ENCODE measurements around the gene LPAR2. TPM values are rescaled to one million over a fixed set of nuclear protein-coding genes. Genes with fewer than 3 reads are reported as not detected.
A peak's percentile ranks its signal among the peaks of the same experiment; 100 is the strongest.

LPAR2 gene
- total RNA-seq (2016; rRNA removed; fragmentation: Illumina TruSeq; extraction: Trizol) (0.72 and 0.86 TPM in 2 replicates), polyA plus RNA-seq (2011; rRNA removed) (3.6 TPM in 2 replicates), polyA minus RNA-seq (2011; rRNA and poly(A)+ RNA removed; ENCODE audit: low replicate concordance) (1.3 and 4.7 TPM in 2 replicates), Bru-seq, nascent RNA (percentile 32 among the genes with signal in this experiment), BruChase-seq, experiment 1, labeled RNA remaining after a 6-hour chase (percentile 49 among the genes with signal in this experiment), BruChase-seq, experiment 2, labeled RNA remaining after a 2-hour chase (percentile 34 among the genes with signal in this experiment)
- not detected in 2 replicates for total RNA-seq (2016; cell fraction: cytosol; rRNA removed; fragmentation: Illumina TruSeq; extraction: Trizol; ENCODE audit: low read depth)
- total RNA-seq (2016; cell fraction: insoluble cytoplasmic fraction; rRNA removed; fragmentation: Illumina TruSeq; extraction: Trizol), result 0.27 and 0.82 TPM in 2 replicates
- total RNA-seq (2016; cell fraction: membrane; rRNA removed; fragmentation: Illumina TruSeq; extraction: Trizol), result 0.19 TPM in 1 of 2 replicates, not detected in the other
- total RNA-seq (2016; cell fraction: nucleus; rRNA removed; fragmentation: Illumina TruSeq; extraction: Trizol), result 0.50 and 1.2 TPM in 2 replicates
- 0.54 and 0.72 TPM in 2 replicates for polyA plus RNA-seq (2011; cell fraction: cytosol; rRNA removed)
- 37.6 and 51.5 TPM in 2 replicates for polyA plus RNA-seq (2011; cell fraction: nucleus; rRNA removed)
- polyA plus RNA-seq (2012), result 4.0 and 4.3 TPM in 2 replicates
- polyA plus RNA-seq (2016; cell fraction: cytosol; fragmentation: Illumina TruSeq; extraction: Trizol; ENCODE audit: low read depth), result 0.12 and 0.14 TPM in 2 replicates
- 0.24 and 0.39 TPM in 2 replicates for polyA plus RNA-seq (2016; cell fraction: insoluble cytoplasmic fraction; fragmentation: Illumina TruSeq; extraction: Trizol; ENCODE audit: low read depth)
- not detected in 2 replicates for polyA plus RNA-seq (2016; cell fraction: membrane; fragmentation: Illumina TruSeq; extraction: Trizol; ENCODE audit: low read depth)
- polyA plus RNA-seq (2016; cell fraction: nucleus; fragmentation: Illumina TruSeq; extraction: Trizol; ENCODE audit: insufficient read depth, low read depth), result 6.2 and 6.6 TPM in 2 replicates
- not detected in 2 replicates for polyA minus RNA-seq (2011; cell fraction: cytosol; rRNA and poly(A)+ RNA removed)
- 1.6 and 5.4 TPM in 2 replicates for polyA minus RNA-seq (2011; cell fraction: nucleus; rRNA and poly(A)+ RNA removed)
- long read RNA-seq, experiment 1, result 0 reads
- long read RNA-seq, experiment 2, partial matches to known transcripts, result 1 of 1 reads
- long read RNA-seq, experiment 2, other reads (novel, unspliced or antisense), result 0 of 1 reads

GRCh38 chr19:19627621-19628500 lies at the start of gene LPAR2:
TSS of gene LPAR2 (minus strand) at chr19:19628220. CDS start at chr19:19627275, 945 bp downstream.
- FAIRE-seq (no peak), ATAC-seq (no peak; the same call in 2 of the 3 replicates), DNase-seq (ENCODE audit: low spot score) (no peak)
- Histone ChIP-seq H3K9me3 (ENCODE audit: low read length) (no peaks in the 10 kb centered on the region), H4K20me1 (ENCODE audit: insufficient read depth, low read length) (no peaks in the 10 kb centered on the region), H2AFZ (ENCODE audit: low read length) (no peak within 1 kb of the TSS), H3K27ac (ENCODE audit: extremely low read length, insufficient read depth, low read length) (no peak within 1 kb of the TSS), H3K4me1 (ENCODE audit: insufficient read depth, low read length) (no peaks in the 10 kb centered on the region), H3K9ac (ENCODE audit: insufficient read depth, low read depth, low read length) (no peak within 1 kb of the TSS), H3K36me3 (replicated peaks in 1 of 2; ENCODE audit: control insufficient read depth in 1 of 2, insufficient read depth in 2 of 2, low read length in 2 of 2) (no peaks in the 10 kb centered on the region), H3K27me3 (ENCODE audit: control insufficient read depth in 1 of 2, insufficient read depth in 2 of 2, low read length in 2 of 2) (no peaks in the 10 kb centered on the region), H3K4me3 (replicated peaks in 1 of 3; ENCODE audit: insufficient read depth in 1 of 3, low read depth in 2 of 3, low read length in 3 of 3) (no peak within 1 kb of the TSS), H3K4me2 (ENCODE audit: low read depth, low read length) (no peak within 1 kb of the TSS), H3K79me2 (ENCODE audit: insufficient read depth, low read length) (no peaks in the 10 kb centered on the region)
- TF ChIP-seq ZBTB37 (CRISPR knock-in tag; IDR thresholded peaks at IDR 0.05), result no peak
- TF ChIP-seq, protein P1, sequence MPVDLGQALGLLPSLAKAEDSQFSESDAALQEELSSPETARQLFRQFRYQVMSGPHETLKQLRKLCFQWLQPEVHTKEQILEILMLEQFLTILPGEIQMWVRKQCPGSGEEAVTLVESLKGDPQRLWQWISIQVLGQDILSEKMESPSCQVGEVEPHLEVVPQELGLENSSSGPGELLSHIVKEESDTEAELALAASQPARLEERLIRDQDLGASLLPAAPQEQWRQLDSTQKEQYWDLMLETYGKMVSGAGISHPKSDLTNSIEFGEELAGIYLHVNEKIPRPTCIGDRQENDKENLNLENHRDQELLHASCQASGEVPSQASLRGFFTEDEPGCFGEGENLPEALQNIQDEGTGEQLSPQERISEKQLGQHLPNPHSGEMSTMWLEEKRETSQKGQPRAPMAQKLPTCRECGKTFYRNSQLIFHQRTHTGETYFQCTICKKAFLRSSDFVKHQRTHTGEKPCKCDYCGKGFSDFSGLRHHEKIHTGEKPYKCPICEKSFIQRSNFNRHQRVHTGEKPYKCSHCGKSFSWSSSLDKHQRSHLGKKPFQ (CRISPR knock-in tag; IDR thresholded peaks at IDR 0.05; ENCODE audit: insufficient replicate concordance), result no peak
- TF ChIP-seq GPBP1L1 (CRISPR knock-in tag; IDR thresholded peaks at IDR 0.05), result no peak
- BruUV-seq (replicated peaks), result no TSS peak
- intact Hi-C loops (cut with micrococcal nuclease; ENCODE audit: unreplicated experiment), result no loop called here
- ChIA-PET POLR2A (no interaction called here), CTCF (ENCODE audit: low intra/inter-chr PET ratio, low total read pairs) (no interaction called here)
- WGBS (ENCODE audit: low lambda C conversion rate), result 79% methylated on average over 55 of the region's 87 CpGs
- in situ Hi-C loops (cut with HindIII; ENCODE audit: extremely low pct_ligation_motif_present, low pct_unique_long_range_greater_than_20kb), result no loop called here

Data from HepG2 (cell line).